Thymus (tissue), 11 donors: ENCODE results near the gene MAP3K7CL. TPM values are rescaled to one million over a fixed set of nuclear protein-coding genes. Genes with fewer than 3 reads are reported as not detected.

Experiments
- DNase-seq, 9 donors: peaks; one replicate each; pipeline ENCODE4 v3.0.0-alpha.2; 2013; ENCODE audit warnings: low spot score in 9 of 9, low read depth in 6 of 9, missing footprints in 1 of 9
- H3K27ac ChIP-seq, 2 donors: one replicate each; pipeline ENCODE4 v1.5.1; 2013; ENCODE audit warnings: control low read depth in 1 of 2, low read depth in 1 of 2, low read length in 1 of 2, mild to moderate bottlenecking in 1 of 2, moderate library complexity in 1 of 2
- H3K27me3 ChIP-seq, 2 donors: one replicate each; pipeline ENCODE4 v1.5.1; 2013; ENCODE audit warnings: low read length in 1 of 2; ENCODE audit not compliant: control insufficient read depth in 2 of 2, insufficient read depth in 1 of 2
- H3K36me3 ChIP-seq, 2 donors: one replicate each; pipeline ENCODE4 v1.5.1; 2013; ENCODE audit warnings: low read length in 1 of 2, mild to moderate bottlenecking in 1 of 2, moderate library complexity in 1 of 2; ENCODE audit not compliant: control insufficient read depth in 2 of 2, insufficient read depth in 2 of 2
- H3K4me1 ChIP-seq, 2 donors: one replicate each; pipeline ENCODE4 v1.5.1; 2013; ENCODE audit warnings: low read length in 2 of 2; ENCODE audit not compliant: control insufficient read depth in 2 of 2, insufficient read depth in 2 of 2
- H3K4me3 ChIP-seq, 2 donors: one replicate each; pipeline ENCODE4 v1.5.1; 2013; ENCODE audit warnings: low read length in 2 of 2, control low read depth in 1 of 2, mild to moderate bottlenecking in 1 of 2
- H3K9me3 ChIP-seq, 2 donors: one replicate each; pipeline ENCODE4 v1.5.1; 2013; ENCODE audit warnings: low read length in 1 of 2, mild to moderate bottlenecking in 1 of 2; ENCODE audit not compliant: control insufficient read depth in 2 of 2, insufficient read depth in 1 of 2
- WGBS: extraction: QIAGEN DNeasy Blood & Tissue Kit; methylation state at CpG from one replicate; pipeline ENCODE4 v1.1.7; 2013; 5-methylcytosine and 5-hydroxymethylcytosine counted together
- polyA plus RNA-seq: library from polyadenylated mRNA; stranded (reverse); fragments of 200-250 nt; gene quantifications from one replicate; pipeline ENCODE4 v1.2.3, GENCODE V29; 2013
- total RNA-seq: library from RNA; stranded (reverse); fragments of 120-200 nt; gene quantifications from one replicate; pipeline ENCODE4 v1.2.4, GENCODE V29; 2013
- donor health status: healthy.

Gene MAP3K7CL
- total and polyA plus RNA-seq, 2 donors: 1.7 to 14.2 TPM

GRCh38 chr21:29221253-29221744 is 90.9 kb downstream of the MAP3K7CL start:
- no peak for DNase-seq
- 97% methylated on average over 5 of the region's 5 CpGs for WGBS

GRCh38 chr21:29224006-29224405 is 93.6 kb downstream of the MAP3K7CL start:
- Histone ChIP-seq H3K4me3 (no peak overlapping the region), H3K27me3 (no peaks in the 10 kb centered on the region), H3K27ac (no peak overlapping the region), H3K4me1 (no peaks in the 10 kb centered on the region), H3K9me3 (no peaks in the 10 kb centered on the region), H3K36me3 (no peaks in the 10 kb centered on the region)
- no peak for DNase-seq
- WGBS: 94% methylated on average over 5 of the region's 5 CpGs

More at GRCh38 chr21:29221253-29221744, 90.9 kb downstream of the MAP3K7CL start:
- Histone ChIP-seq H3K27ac (no peak overlapping the region), H3K27me3 (no peaks in the 10 kb centered on the region), H3K4me3 (no peak overlapping the region), H3K36me3 (no peaks in the 10 kb centered on the region), H3K9me3 (no peaks in the 10 kb centered on the region), H3K4me1 (no peaks in the 10 kb centered on the region)

Other genes with a start within 250 kb of the MAP3K7CL start
- gene LTN1, start 137.8 kb upstream of the MAP3K7CL start, total RNA-seq: 20.9 TPM
- gene LTN1, start 137.8 kb upstream of the MAP3K7CL start, polyA plus RNA-seq: 10.4 TPM
- gene RWDD2B, start 111.3 kb upstream of the MAP3K7CL start, total RNA-seq: 14.4 TPM
- 16.7 TPM for gene RWDD2B, start 111.3 kb upstream of the MAP3K7CL start, polyA plus RNA-seq
- 50.6 TPM for gene USP16, start 106.0 kb upstream of the MAP3K7CL start, total RNA-seq
- 45.3 TPM for gene USP16, start 106.0 kb upstream of the MAP3K7CL start, polyA plus RNA-seq
- 234 TPM for gene CCT8, start 57.0 kb upstream of the MAP3K7CL start, total RNA-seq
- 128 TPM for gene CCT8, start 57.0 kb upstream of the MAP3K7CL start, polyA plus RNA-seq
- gene BACH1, start 168.3 kb downstream of the MAP3K7CL start, total RNA-seq: 23.0 TPM
- gene BACH1, start 168.3 kb downstream of the MAP3K7CL start, polyA plus RNA-seq: 17.6 TPM